ENCODE measurements around the gene LAMA1.

Gene LAMA1

GRCh38 chr18:7096838-7097237 is 20.8 kb downstream of the LAMA1 start:
- Histone ChIP-seq H3K9me3 (ENCODE audit: control insufficient read depth, low read length) (no peaks in the 10 kb centered on the region), H3K9ac (ENCODE audit: low read length) (no peak overlapping the region), H3K4me3 (ENCODE audit: low read length) (no peak overlapping the region), H3K36me3 (ENCODE audit: control insufficient read depth, insufficient read depth, low read length) (no peaks in the 10 kb centered on the region), H3K4me1 (ENCODE audit: control insufficient read depth, insufficient read depth, low read length) (no peaks in the 10 kb centered on the region), H3K27me3 (ENCODE audit: control insufficient read depth, insufficient read depth, low read length) (no peaks in the 10 kb centered on the region)

GRCh38 chr18:7094427-7094826 is 23.2 kb downstream of the LAMA1 start:
- Histone ChIP-seq H3K9me3 (ENCODE audit: control insufficient read depth, low read length) (no peaks in the 10 kb centered on the region), H3K9ac (ENCODE audit: low read length) (no peak overlapping the region), H3K36me3 (ENCODE audit: control insufficient read depth, insufficient read depth, low read length) (no peaks in the 10 kb centered on the region), H3K4me1 (ENCODE audit: control insufficient read depth, insufficient read depth, low read length) (no peaks in the 10 kb centered on the region), H3K27me3 (ENCODE audit: control insufficient read depth, insufficient read depth, low read length) (no peaks in the 10 kb centered on the region), H3K4me3 (ENCODE audit: low read length) (no peak overlapping the region)

GRCh38 chr18:7090771-7091170 is 26.8 kb downstream of the LAMA1 start:
- H3K4me3 ChIP-seq (ENCODE audit: low read length): no peak overlapping the region
- no peaks in the 10 kb centered on the region for H3K27me3 ChIP-seq (ENCODE audit: control insufficient read depth, insufficient read depth, low read length)
- H3K4me1 ChIP-seq (ENCODE audit: control insufficient read depth, insufficient read depth, low read length): no peaks in the 10 kb centered on the region
- no peaks in the 10 kb centered on the region for H3K9me3 ChIP-seq (ENCODE audit: control insufficient read depth, low read length)
- no peak overlapping the region for H3K9ac ChIP-seq (ENCODE audit: low read length)
- no peaks in the 10 kb centered on the region for H3K36me3 ChIP-seq (ENCODE audit: control insufficient read depth, insufficient read depth, low read length)

GRCh38 chr18:7089369-7089768 is 28.2 kb downstream of the LAMA1 start:
- Histone ChIP-seq H3K4me3 (ENCODE audit: low read length) (no peak overlapping the region), H3K27me3 (ENCODE audit: control insufficient read depth, insufficient read depth, low read length) (no peaks in the 10 kb centered on the region), H3K36me3 (ENCODE audit: control insufficient read depth, insufficient read depth, low read length) (no peaks in the 10 kb centered on the region), H3K9ac (ENCODE audit: low read length) (no peak overlapping the region), H3K9me3 (ENCODE audit: control insufficient read depth, low read length) (no peaks in the 10 kb centered on the region), H3K4me1 (ENCODE audit: control insufficient read depth, insufficient read depth, low read length) (no peaks in the 10 kb centered on the region)

GRCh38 chr18:7084080-7085065 is 33.2 kb downstream of the LAMA1 start:
- H3K4me1 ChIP-seq (ENCODE audit: control insufficient read depth, insufficient read depth, low read length): no peaks in the 10 kb centered on the region
- no peaks in the 10 kb centered on the region for H3K36me3 ChIP-seq (ENCODE audit: control insufficient read depth, insufficient read depth, low read length)
- no peak overlapping the region for H3K9ac ChIP-seq (ENCODE audit: low read length)
- H3K27me3 ChIP-seq (ENCODE audit: control insufficient read depth, insufficient read depth, low read length): no peaks in the 10 kb centered on the region
- no peaks in the 10 kb centered on the region for H3K9me3 ChIP-seq (ENCODE audit: control insufficient read depth, low read length)
- no peak overlapping the region for H3K4me3 ChIP-seq (ENCODE audit: low read length)

GRCh38 chr18:7082671-7083070 is 34.9 kb downstream of the LAMA1 start:
- Histone ChIP-seq H3K9ac (ENCODE audit: low read length) (no peak overlapping the region), H3K36me3 (ENCODE audit: control insufficient read depth, insufficient read depth, low read length) (no peaks in the 10 kb centered on the region)

GRCh38 chr18:7079231-7079630 is 38.4 kb downstream of the LAMA1 start:
- Histone ChIP-seq H3K36me3 (ENCODE audit: control insufficient read depth, insufficient read depth, low read length) (no peaks in the 10 kb centered on the region), H3K27me3 (ENCODE audit: control insufficient read depth, insufficient read depth, low read length) (no peaks in the 10 kb centered on the region), H3K9me3 (ENCODE audit: control insufficient read depth, low read length) (no peaks in the 10 kb centered on the region), H3K9ac (ENCODE audit: low read length) (no peak overlapping the region), H3K4me1 (ENCODE audit: control insufficient read depth, insufficient read depth, low read length) (no peaks in the 10 kb centered on the region), H3K4me3 (ENCODE audit: low read length) (no peak overlapping the region)

More at GRCh38 chr18:7082671-7083070, 34.9 kb downstream of the LAMA1 start:
- Histone ChIP-seq H3K4me3 (ENCODE audit: low read length) (no peak overlapping the region), H3K4me1 (ENCODE audit: control insufficient read depth, insufficient read depth, low read length) (no peaks in the 10 kb centered on the region), H3K27me3 (ENCODE audit: control insufficient read depth, insufficient read depth, low read length) (no peaks in the 10 kb centered on the region), H3K9me3 (ENCODE audit: control insufficient read depth, low read length) (no peaks in the 10 kb centered on the region)

- Histone ChIP-seq H3K27me3 (ENCODE audit: control insufficient read depth, insufficient read depth, low read length) (no peaks in the 10 kb centered on the region), H3K9me3 (ENCODE audit: control insufficient read depth, low read length) (no peaks in the 10 kb centered on the region), H3K4me1 (ENCODE audit: control insufficient read depth, insufficient read depth, low read length) (no peaks in the 10 kb centered on the region), H3K4me3 (ENCODE audit: low read length) (no peak overlapping the region), H3K36me3 (ENCODE audit: control insufficient read depth, insufficient read depth, low read length) (no peaks in the 10 kb centered on the region), H3K9ac (ENCODE audit: low read length) (no peak overlapping the region)
Observed at GRCh38 chr18:7072593-7072992, 45.0 kb downstream of the LAMA1 start.

- Histone ChIP-seq H3K4me3 (ENCODE audit: low read length) (no peak overlapping the region), H3K36me3 (ENCODE audit: control insufficient read depth, insufficient read depth, low read length) (no peaks in the 10 kb centered on the region), H3K27me3 (ENCODE audit: control insufficient read depth, insufficient read depth, low read length) (no peaks in the 10 kb centered on the region), H3K4me1 (ENCODE audit: control insufficient read depth, insufficient read depth, low read length) (no peaks in the 10 kb centered on the region), H3K9me3 (ENCODE audit: control insufficient read depth, low read length) (no peaks in the 10 kb centered on the region), H3K9ac (ENCODE audit: low read length) (no peak overlapping the region)
Observed at GRCh38 chr18:7071600-7071999, 46.0 kb downstream of the LAMA1 start.

- no peaks in the 10 kb centered on the region for H3K36me3 ChIP-seq (ENCODE audit: control insufficient read depth, insufficient read depth, low read length)
Observed at GRCh38 chr18:7070466-7070865, 47.1 kb downstream of the LAMA1 start.

GRCh38 chr18:7068871-7069590 is 48.6 kb downstream of the LAMA1 start:
- no peaks in the 10 kb centered on the region for H3K4me1 ChIP-seq (ENCODE audit: control insufficient read depth, insufficient read depth, low read length)
- H3K9me3 ChIP-seq (ENCODE audit: control insufficient read depth, low read length): no peaks in the 10 kb centered on the region
- no peak overlapping the region for H3K9ac ChIP-seq (ENCODE audit: low read length)
- no peaks in the 10 kb centered on the region for H3K36me3 ChIP-seq (ENCODE audit: control insufficient read depth, insufficient read depth, low read length)
- no peak overlapping the region for H3K4me3 ChIP-seq (ENCODE audit: low read length)
- no peaks in the 10 kb centered on the region for H3K27me3 ChIP-seq (ENCODE audit: control insufficient read depth, insufficient read depth, low read length)

More at GRCh38 chr18:7070466-7070865, 47.1 kb downstream of the LAMA1 start:
- H3K4me1 ChIP-seq (ENCODE audit: control insufficient read depth, insufficient read depth, low read length): no peaks in the 10 kb centered on the region
- no peaks in the 10 kb centered on the region for H3K9me3 ChIP-seq (ENCODE audit: control insufficient read depth, low read length)
- no peaks in the 10 kb centered on the region for H3K27me3 ChIP-seq (ENCODE audit: control insufficient read depth, insufficient read depth, low read length)
- no peak overlapping the region for H3K4me3 ChIP-seq (ENCODE audit: low read length)
- H3K9ac ChIP-seq (ENCODE audit: low read length): no peak overlapping the region

- Histone ChIP-seq H3K9ac (ENCODE audit: low read length) (no peak overlapping the region), H3K4me3 (ENCODE audit: low read length) (no peak overlapping the region), H3K4me1 (ENCODE audit: control insufficient read depth, insufficient read depth, low read length) (no peaks in the 10 kb centered on the region), H3K9me3 (ENCODE audit: control insufficient read depth, low read length) (no peaks in the 10 kb centered on the region), H3K36me3 (ENCODE audit: control insufficient read depth, insufficient read depth, low read length) (no peaks in the 10 kb centered on the region), H3K27me3 (ENCODE audit: control insufficient read depth, insufficient read depth, low read length) (no peaks in the 10 kb centered on the region)
Observed at GRCh38 chr18:7066965-7067555, 50.5 kb downstream of the LAMA1 start.

All from mucosa of stomach (tissue), 1 donor.